H1 (cell line): ENCODE data around the gene PRPF4. TPM values are rescaled to one million over a fixed set of nuclear protein-coding genes. Genes with fewer than 3 reads are reported as not detected.

ENCODE experiments used
- CTCF ChIP-seq, 3 experiments: IDR thresholded peaks; 1 replicate in 2 of 3; 2 replicates in 1 of 3; pipeline versions ENCODE4 v1.5.1 to v1.6.1; 2011; ENCODE audit warnings: low read length in 3 of 3, mild to moderate bottlenecking in 3 of 3, inconsistent platforms in 2 of 3, low read depth in 1 of 3, moderate library complexity in 1 of 3; ENCODE audit not compliant: insufficient read depth in 1 of 3; ENCODE audit errors: control extremely low read depth in 1 of 3
- FOSL1 ChIP-seq: IDR thresholded peaks from 2 replicates; pipeline ENCODE4 v1.6.1; 2011; ENCODE audit warnings: mild to moderate bottlenecking, low read depth, low read length, moderate library complexity; ENCODE audit not compliant: insufficient read depth
- USF2 ChIP-seq: IDR thresholded peaks from 2 replicates; pipeline ENCODE4 v1.6.1; 2011; ENCODE audit warnings: low read length, improper control_type of control experiment
- polyA plus RNA-seq, 7 experiments: library from polyadenylated mRNA; depleted of rRNA in 3 of 7; stranded (reverse) in 5 of 7; unstranded in 2 of 7; fragments of >200 nt in 5 of 7; fragments of 200-250 nt in 2 of 7; gene quantifications; 1 replicate in 5 of 7; 2 replicates in 1 of 7; 4 replicates in 1 of 7; pipeline versions ENCODE4 v1.2.1 to v1.2.3, GENCODE V29; 2011 to 2013; ENCODE audit warnings: missing spikeins in 2 of 7, mixed read lengths in 2 of 7
- total RNA-seq: library from RNA; stranded (reverse); fragmentation: NEBNext Ultra II Directional; extraction: Animal tissue kit (Norgen Biotek cat#: 25700); gene quantifications from 2 replicates; pipeline ENCODE4 v1.2.1, GENCODE V29; 2021
- TF ChIP-seq, protein P1 (sequence below): IDR thresholded peaks from 2 replicates; pipeline ENCODE4 v1.6.1; 2012; ENCODE audit warnings: inconsistent platforms
- TF ChIP-seq, protein P2 (sequence below): IDR thresholded peaks from 2 replicates; pipeline ENCODE4 v1.6.1; 2011; ENCODE audit warnings: low read depth, mild to moderate bottlenecking, low read length; ENCODE audit not compliant: insufficient read depth

The PRPF4 gene
- total and polyA plus RNA-seq, 2 of the 8 experiments (the other 6 are each of a cell fraction or from before 2014, with no cell fraction given), result 15.2 to 33.4 TPM

- no peak for TF ChIP-seq USF2
- TF ChIP-seq, protein P1, sequence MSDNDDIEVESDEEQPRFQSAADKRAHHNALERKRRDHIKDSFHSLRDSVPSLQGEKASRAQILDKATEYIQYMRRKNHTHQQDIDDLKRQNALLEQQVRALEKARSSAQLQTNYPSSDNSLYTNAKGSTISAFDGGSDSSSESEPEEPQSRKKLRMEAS, result no peak
- TF ChIP-seq CTCF (IDR thresholded peaks at IDR 0.05; ENCODE audit: control extremely low read depth in 1 of 3, insufficient read depth in 1 of 3, low read depth in 1 of 3, low read length in 3 of 3), result no peak
- no peak for TF ChIP-seq FOSL1
- TF ChIP-seq, protein P2, sequence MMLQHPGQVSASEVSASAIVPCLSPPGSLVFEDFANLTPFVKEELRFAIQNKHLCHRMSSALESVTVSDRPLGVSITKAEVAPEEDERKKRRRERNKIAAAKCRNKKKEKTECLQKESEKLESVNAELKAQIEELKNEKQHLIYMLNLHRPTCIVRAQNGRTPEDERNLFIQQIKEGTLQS, result no peak
- TF ChIP-seq, all 59 proteins: peak for 0
Observed at GRCh38 chr9:113228130-113228665, 47.3 kb upstream of the PRPF4 start (continued).
